HuH-7.5 (cell line): ENCODE results near the gene CAPG.
"Not testable (repeated sequence)": the region's sequence is repeated elsewhere in the genome, so short reads cannot be mapped to it uniquely, and the experiment has no call there.

ENCODE experiments used
- DNase-seq: peaks from one replicate; pipeline ENCODE4 v3.0.0; 2011; ENCODE audit warnings: low spot score

The CAPG gene

GRCh38 chr2:85409845-85410583, at the start of gene CAPG:
CAPG (minus strand) TSS chr2:85410366; CDS start chr2:85402145, 8,221 bp downstream.
- no peak for DNase-seq

DNA sequence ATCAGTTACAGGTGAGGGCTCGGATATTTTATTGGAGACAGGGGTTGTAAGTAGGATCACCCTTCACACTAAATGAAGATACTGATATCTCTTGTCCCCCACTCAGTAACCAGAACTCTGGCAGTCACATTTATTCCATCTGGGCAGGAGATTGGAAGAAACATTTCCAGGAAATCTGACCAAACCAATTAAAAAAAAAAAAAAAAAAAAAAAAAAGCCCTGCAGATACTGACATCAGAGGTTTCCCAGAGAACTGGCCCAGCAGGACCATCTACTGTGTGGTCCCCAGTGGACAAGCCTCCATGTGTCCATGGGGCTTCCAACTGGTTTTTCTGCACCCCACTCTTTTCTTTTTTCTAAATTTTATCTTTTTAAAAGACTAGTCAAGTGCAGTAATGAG, 49.6 kb upstream of the CAPG start:
- DNase-seq: no peak

GRCh38 chr2:85458601-85459563, 48.7 kb upstream of the CAPG start:
- no peak for DNase-seq

DNA sequence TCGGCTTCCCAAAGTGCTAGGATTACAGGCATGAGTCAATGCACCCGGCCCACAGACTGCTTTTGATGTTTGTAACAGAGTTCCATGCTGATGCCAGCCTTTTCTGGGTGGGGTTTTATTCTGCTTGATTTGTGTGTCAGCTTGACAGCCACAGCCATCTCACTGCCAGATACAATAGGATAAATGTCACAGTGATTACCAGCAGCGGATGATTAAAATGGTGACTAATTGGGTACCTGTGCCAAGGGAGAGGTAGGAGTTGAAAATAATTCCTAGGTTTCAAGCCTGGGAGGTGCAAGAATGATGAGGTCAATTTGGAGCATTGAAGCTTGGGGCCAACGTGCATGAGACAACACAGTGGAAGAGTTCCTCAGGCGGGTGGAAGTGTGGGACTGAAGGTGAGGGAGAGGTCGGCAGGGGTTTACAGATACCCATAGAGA, 47.7 kb upstream of the CAPG start:
- DNase-seq: no peak

DNA sequence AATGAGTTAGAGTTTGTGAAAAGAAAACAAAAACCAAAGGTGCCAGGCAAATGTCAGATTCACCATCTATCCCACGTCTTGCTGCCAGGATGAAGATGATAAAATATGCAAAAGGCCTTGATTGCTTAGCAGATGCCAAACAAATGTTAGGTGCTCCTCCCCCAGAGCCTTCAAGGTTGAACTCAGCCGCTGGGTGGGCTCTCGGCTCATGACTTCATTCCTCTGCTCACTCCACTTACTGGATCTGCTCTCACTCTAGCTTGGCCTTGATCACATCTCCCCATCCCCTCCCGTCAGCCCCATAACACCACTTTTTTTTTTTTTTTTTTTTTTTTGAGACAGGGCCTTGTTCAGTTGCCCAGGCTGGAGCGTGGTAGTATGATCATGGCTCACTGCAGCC, 46.9 kb upstream of the CAPG start:
- DNase-seq: no peak

GRCh38 chr2:85455552-85456090, 45.5 kb upstream of the CAPG start:
- no peak for DNase-seq

- no peak for DNase-seq
Measured at GRCh38 chr2:85453571-85453970, 43.4 kb upstream of the CAPG start.

DNA sequence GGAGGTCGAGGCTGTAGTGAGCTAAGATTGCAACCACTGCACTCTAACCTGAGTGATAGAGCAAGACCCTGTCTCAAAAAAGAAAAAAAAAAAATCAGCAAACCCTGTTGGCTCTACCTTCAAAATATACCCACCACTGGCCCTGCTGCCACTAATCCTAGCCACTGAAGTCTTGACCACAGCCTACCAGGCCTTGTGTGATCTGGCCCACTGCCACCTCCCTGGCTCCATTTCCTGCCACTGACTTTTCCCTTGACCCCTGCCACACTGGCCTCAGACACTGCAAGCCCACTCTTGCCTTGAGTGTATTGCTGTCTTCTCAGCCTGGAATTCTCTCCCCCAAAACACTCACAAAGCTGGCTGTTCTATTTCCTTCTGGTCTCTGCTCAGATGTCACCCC, 42.1 kb upstream of the CAPG start:
- DNase-seq: no peak

DNA sequence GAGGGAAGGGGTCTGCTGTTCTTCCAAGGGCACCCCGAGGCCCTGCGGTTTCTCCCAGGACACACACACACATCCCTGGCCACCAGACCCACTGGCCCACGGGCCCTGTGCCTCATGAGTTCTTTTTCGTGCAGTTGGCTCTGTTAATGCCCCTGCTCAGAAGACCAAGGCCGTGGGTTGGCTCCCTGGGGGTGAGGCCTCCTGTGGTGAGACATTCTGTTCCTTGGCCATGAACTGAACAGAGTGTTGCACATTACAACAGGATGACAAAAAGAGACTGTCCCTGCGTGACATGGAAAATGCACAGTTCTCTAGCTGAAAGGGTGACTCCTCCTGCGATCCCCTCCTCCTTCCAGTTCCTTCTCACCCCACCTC, 39.0 kb upstream of the CAPG start:
- DNase-seq: no peak

- DNase-seq: no peak
Measured at GRCh38 chr2:85448461-85449213, 38.5 kb upstream of the CAPG start.

DNA sequence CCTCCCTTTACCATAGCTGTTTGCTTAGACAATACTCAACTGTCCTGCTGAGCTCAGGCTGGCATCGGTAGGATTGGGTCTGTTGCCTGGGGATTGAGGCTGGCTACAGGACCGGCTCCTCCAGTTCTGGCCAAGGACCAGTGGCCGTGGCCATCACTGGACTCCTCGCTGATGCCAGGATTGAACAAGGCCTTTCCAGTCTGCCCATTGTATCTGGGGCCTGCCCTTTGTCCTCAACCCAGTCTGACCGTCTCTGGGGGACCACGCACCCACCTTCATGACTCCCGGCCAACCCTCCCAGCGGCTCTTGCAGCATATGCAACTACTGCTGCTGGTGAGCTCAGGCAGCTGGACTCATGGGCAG, 37.0 kb upstream of the CAPG start:
- DNase-seq: no peak

DNA sequence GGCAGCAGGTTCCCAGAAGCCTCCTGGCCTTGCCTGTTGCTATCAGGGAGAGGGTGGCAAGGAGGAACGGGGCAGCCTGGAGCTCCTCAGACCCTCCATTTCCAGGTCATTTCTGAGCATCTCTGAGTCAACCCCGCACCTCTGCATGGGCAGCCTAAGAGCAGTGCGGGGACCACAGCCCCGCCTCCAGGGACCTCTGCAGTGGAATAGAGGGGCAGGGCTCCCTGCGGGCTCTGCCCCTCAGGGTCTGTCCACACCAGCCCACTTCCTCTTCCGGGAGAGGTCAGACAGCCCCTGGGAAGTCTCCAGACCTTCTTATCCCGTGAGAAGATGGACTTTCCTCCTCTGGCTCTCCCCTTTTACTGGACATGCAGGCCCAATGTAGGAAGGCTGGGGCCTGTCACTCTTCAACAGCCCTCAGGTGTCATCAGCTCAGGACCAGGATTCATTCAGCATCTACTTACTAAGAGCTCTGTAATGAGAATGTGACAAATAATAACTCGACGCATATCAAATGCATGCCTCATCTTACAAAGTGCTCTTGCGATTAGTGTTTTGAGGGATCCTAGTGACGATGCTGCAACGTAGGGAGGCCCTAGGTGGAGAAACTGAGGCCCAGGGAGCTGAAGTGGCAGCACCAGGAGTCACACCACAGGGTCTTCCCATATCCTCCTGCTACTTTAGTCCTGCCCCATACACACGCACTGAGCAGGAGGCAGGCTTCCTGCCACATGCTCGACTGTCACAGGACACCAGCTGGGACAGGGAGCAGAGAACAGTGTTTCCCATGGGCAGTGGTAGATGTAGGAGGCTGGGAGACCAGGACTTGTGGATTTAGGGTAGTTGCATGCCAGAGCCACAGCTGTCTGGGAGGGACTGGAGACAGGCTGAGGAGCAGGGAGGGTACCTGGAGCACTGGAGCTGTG, 36.4 kb upstream of the CAPG start:
- DNase-seq: no peak

DNA sequence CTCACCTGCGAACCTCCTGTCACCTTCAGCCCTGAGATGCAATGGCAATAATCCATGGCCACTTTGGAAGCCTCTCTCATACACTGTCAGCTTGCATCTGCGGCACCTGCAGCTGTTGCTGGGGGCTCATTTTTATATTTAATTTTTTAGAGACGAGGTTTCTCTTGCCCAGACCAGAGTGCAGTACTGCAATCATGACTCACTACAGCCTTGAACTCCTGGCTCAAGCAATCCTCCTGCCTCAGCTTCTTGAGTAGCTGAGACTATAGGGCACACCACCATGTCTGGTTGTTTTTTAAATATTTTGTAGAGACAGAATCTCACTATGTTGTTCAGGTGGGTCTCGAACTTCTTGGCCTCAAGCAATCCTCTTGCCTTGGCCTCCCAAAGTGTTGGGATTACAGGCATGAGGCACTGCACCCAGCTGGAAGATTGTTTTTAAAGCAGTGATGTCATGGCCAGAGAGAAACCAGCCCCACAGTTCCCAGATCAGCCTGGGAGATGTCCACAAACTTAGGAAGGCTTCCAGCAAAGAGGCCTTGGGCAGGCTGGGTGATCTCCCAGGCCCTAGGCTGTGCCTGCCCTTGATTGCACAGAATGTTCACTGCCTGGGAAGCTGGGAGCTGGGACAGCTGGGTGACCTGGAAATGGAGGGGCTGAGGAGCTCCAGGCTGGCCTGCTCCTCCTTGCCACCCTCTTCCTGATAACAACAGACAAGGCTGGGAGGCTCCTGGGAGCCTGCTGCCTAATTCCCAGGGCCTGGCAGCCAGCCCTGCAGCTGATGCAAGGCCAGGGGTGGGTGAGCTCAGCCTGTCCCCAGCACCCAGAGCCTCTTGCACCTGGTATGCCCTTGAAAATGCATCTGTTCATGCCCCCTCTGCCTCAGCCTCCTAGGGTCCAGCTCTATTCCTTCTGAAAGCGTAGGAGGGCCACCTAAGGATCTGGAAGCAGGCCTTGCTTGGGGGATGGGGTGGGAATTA, 35.4 kb upstream of the CAPG start:
- DNase-seq: no peak

DNA sequence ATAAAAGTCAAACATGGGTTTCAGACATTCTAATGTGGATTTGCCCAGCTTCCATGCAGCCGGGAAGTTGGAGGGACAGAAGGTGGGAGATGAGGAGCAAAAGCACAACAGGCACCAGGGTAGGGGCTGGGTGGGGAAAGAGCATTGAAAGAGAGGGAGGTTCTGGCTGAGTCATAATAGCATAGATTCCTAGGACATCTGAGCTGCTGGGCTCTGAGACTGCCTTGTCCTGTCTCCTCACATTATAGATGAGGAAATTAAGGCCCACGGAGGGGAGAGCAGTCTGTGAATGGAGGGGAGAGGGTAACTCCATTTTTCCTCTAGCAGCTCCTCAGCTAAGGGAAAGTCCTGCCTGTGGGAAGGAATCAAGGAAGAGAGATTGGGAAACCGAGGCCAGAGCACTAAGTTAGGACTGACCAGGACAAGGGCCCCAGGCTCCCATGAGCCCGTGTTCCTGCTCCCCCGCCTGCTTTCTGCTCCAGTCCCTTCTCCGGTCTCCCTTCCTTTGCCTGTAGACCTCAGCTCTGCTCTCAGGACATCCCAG, 34.5 kb upstream of the CAPG start:
- no peak for DNase-seq

DNA sequence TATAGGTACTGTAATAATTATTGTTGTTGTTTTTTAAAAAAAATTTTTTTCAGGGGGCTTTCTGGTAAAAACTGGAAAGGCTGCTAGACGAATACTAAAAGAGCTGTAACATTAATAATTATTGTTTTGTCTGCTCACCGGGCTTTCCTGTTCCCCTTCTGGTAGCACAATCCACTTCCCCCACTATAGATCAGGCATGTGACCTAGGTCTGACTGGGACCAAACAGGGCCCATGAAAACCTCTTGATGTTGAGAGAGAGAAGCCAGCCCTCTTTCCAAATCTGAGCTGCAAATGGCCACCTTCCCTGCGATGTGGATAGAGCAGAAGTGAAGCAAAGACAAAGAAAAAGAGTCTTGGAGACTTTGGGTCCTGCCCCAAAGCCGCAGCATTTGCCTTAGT, 31.7 kb upstream of the CAPG start:
- no peak for DNase-seq

DNA sequence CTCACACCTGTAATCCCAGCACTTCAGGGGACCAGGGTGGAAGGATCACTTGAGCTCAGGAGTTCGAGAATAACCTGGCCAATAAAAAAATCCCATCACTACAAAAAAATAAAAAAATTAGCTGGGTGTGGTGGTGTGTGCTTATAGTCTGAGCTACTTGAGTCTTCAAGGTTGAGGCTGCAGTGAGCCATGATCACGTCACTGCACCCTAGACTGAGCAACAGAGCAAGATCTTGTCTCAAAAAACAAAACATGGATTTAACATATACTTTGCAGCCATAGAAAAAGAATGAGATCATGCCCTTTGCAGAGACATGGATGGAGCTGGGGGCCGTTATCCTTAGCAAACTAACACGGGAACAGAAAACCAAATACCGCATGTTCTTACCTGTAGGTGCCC, 30.6 kb upstream of the CAPG start:
- DNase-seq: no peak

DNA sequence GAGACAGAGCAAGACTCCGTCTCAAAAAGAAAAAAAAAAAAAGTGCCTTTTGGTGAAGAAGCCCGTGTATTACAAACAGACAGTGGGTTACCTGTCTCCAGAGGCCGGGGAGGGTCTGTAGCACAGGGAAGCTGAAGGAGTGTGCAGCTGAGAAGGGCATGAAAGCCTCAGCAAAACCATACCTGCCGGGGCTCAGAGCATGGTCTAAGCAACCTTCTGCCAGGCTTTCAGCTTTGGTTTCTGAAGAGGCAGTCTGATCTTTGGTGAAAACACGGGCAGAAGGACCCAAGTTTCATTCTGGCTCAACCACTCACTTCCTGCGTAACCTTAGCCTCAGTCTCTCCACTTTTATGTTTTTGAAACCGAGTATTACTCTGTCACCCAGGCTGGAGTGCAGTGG, 29.8 kb upstream of the CAPG start:
- no peak for DNase-seq

- not testable (repeated sequence) for DNase-seq
Measured at GRCh38 chr2:85439569-85439968, 29.4 kb upstream of the CAPG start.

GRCh38 chr2:85439025-85439472, 28.9 kb upstream of the CAPG start:
- DNase-seq: no peak
